Upper lobe of left lung (tissue), 4 donors: ENCODE results near the gene FAM174C.

ENCODE experiments used
- EP300 ChIP-seq, 4 donors: sonication (generic); formaldehyde crosslinking; IDR thresholded peaks; one replicate each; pipeline ENCODE4 v1.5.1; 2017; ENCODE audit warnings: antibody characterized with exemption in 4 of 4, control low read depth in 2 of 4
- POLR2A ChIP-seq, 4 donors: fragments of 450-650 bp; IDR thresholded peaks; one replicate each; pipeline ENCODE4 v1.5.1; 2016 to 2017; ENCODE audit warnings: antibody characterized with exemption in 4 of 4, mild to moderate bottlenecking in 2 of 4
- POLR2AphosphoS5 ChIP-seq, 2 donors: sonication (generic); formaldehyde crosslinking; IDR thresholded peaks; one replicate each; pipeline ENCODE4 v1.5.1; 2017; ENCODE audit warnings: antibody characterized with exemption in 2 of 2
- TF ChIP-seq, protein P1 (sequence below), 6 experiments: fragments of 450-650 bp in 4 of 6; fragments of 200-600 bp in 2 of 6; sonication (generic) in 2 of 6; IDR thresholded peaks; one replicate each; pipeline ENCODE4 v1.5.1; 2016 to 2019; ENCODE audit warnings: antibody characterized with exemption in 6 of 6

- TF ChIP-seq POLR2AphosphoS5 (IDR thresholded peaks at IDR 0.05) (no peak), POLR2A (IDR thresholded peaks at IDR 0.05) (peak in 1 of 4 donors; percentile 12), EP300 (IDR thresholded peaks at IDR 0.05) (no peak)
- TF ChIP-seq, protein P1, sequence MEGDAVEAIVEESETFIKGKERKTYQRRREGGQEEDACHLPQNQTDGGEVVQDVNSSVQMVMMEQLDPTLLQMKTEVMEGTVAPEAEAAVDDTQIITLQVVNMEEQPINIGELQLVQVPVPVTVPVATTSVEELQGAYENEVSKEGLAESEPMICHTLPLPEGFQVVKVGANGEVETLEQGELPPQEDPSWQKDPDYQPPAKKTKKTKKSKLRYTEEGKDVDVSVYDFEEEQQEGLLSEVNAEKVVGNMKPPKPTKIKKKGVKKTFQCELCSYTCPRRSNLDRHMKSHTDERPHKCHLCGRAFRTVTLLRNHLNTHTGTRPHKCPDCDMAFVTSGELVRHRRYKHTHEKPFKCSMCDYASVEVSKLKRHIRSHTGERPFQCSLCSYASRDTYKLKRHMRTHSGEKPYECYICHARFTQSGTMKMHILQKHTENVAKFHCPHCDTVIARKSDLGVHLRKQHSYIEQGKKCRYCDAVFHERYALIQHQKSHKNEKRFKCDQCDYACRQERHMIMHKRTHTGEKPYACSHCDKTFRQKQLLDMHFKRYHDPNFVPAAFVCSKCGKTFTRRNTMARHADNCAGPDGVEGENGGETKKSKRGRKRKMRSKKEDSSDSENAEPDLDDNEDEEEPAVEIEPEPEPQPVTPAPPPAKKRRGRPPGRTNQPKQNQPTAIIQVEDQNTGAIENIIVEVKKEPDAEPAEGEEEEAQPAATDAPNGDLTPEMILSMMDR (IDR thresholded peaks at IDR 0.05): peak; percentile 89 to 94 (median 90)
Observed at GRCh38 chr19:1279782-1280341, 4.5 kb downstream of the FAM174C start.
